K562 (cell line): ENCODE measurements around the gene KLHDC7A. TPM values are rescaled to one million over a fixed set of nuclear protein-coding genes. Genes with fewer than 3 reads are reported as not detected.
A peak's percentile ranks its signal among the peaks of the same experiment; 100 is the strongest.

ENCODE experiments used
- ARNT ChIP-seq, 2 experiments: fragments of 450-650 bp; IDR thresholded peaks; 2 replicates each; pipeline ENCODE4 v1.6.1; 2016; ENCODE audit warnings: mild to moderate bottlenecking in 1 of 2
- BACH1 ChIP-seq: fragments of 200-800 bp; sonication (Bioruptor generic); IDR thresholded peaks from 2 replicates; pipeline ENCODE4 v1.6.1; 2016; ENCODE audit warnings: missing genetic modification characterization, missing compliant biosample characterization
- BRF1 ChIP-seq: IDR thresholded peaks from 3 replicates; pipeline ENCODE4 v1.6.1; 2011; ENCODE audit warnings: borderline replicate concordance, mild to moderate bottlenecking; ENCODE audit not compliant: insufficient read length; ENCODE audit errors: extremely low read depth
- CBX1 ChIP-seq: sonication (generic); IDR thresholded peaks from 2 replicates; pipeline ENCODE4 v1.6.1; 2016; ENCODE audit warnings: antibody characterized with exemption, low read depth, mild to moderate bottlenecking
- HDAC2 ChIP-seq: fragments of 450-650 bp; IDR thresholded peaks from 2 replicates; pipeline ENCODE4 v1.6.1; 2016; ENCODE audit warnings: mild to moderate bottlenecking
- HNRNPUL1 ChIP-seq: fragments of 200-400 bp; formaldehyde crosslinking; IDR thresholded peaks from 2 replicates; pipeline ENCODE4 v1.6.1; 2017; ENCODE audit warnings: low read length
- KLF10 ChIP-seq: fragments of 250-450 bp; sonication (Bioruptor Pico); IDR thresholded peaks from 2 replicates; pipeline ENCODE4 v1.6.1; 2021; ENCODE audit warnings: matching md5 sums
- MEIS2 ChIP-seq: fragments of 450-650 bp; IDR thresholded peaks from 2 replicates; pipeline ENCODE4 v1.6.1; 2014; ENCODE audit warnings: mild to moderate bottlenecking; ENCODE audit not compliant: partially characterized antibody
- NFXL1 ChIP-seq: fragments of 450-650 bp; formaldehyde crosslinking; IDR thresholded peaks from 2 replicates; pipeline ENCODE4 v1.4.0; 2021; ENCODE audit warnings: mild to moderate bottlenecking
- NR2C2 ChIP-seq, 2 experiments: fragments of 200-800 bp in 1 of 2; sonication (Bioruptor generic) in 1 of 2; sonication (generic) in 1 of 2; formaldehyde crosslinking in 1 of 2; IDR thresholded peaks; 2 replicates each; pipeline versions ENCODE4 v1.6.1 to v1.8.0; 2016 to 2022; ENCODE audit warnings: mild to moderate bottlenecking in 1 of 2, missing compliant biosample characterization in 1 of 2, missing genetic modification characterization in 1 of 2, missing genetic modification reagents in 1 of 2
- POLR3A ChIP-seq: IDR thresholded peaks from 2 replicates; pipeline ENCODE4 v1.6.1; 2011; ENCODE audit warnings: borderline replicate concordance, mild to moderate bottlenecking, moderate library complexity; ENCODE audit not compliant: insufficient read length, insufficient read depth; ENCODE audit errors: extremely low read depth
- RBM15 ChIP-seq: fragments of 200-400 bp; formaldehyde crosslinking; IDR thresholded peaks from 2 replicates; pipeline ENCODE4 v1.6.1; 2018; ENCODE audit warnings: mild to moderate bottlenecking, low read length, moderate library complexity; ENCODE audit not compliant: insufficient read depth
- RBM25 ChIP-seq: fragments of 200-400 bp; formaldehyde crosslinking; IDR thresholded peaks from 2 replicates; pipeline ENCODE4 v1.6.1; 2018; ENCODE audit warnings: low read length, low read depth, moderate library complexity; ENCODE audit not compliant: severe bottlenecking
- RCOR1 ChIP-seq, 2 experiments: IDR thresholded peaks; 2 replicates each; pipeline ENCODE4 v1.6.1; 2012; ENCODE audit warnings: low read depth in 2 of 2, low read length in 2 of 2, borderline replicate concordance in 1 of 2, improper control_type of control experiment in 1 of 2
- SMAD3 ChIP-seq: fragments of 450-650 bp; formaldehyde crosslinking; conservative IDR thresholded peaks from 2 replicates; pipeline ENCODE4 v1.4.0; 2020; ENCODE audit warnings: mild to moderate bottlenecking
- SRSF7 ChIP-seq: fragments of 200-400 bp; formaldehyde crosslinking; optimal IDR thresholded peaks from 2 replicates; pipeline ENCODE3; 2017; ENCODE audit warnings: mild to moderate bottlenecking, low read depth, low read length
- TAF7 ChIP-seq: fragments of 450-650 bp; IDR thresholded peaks from 2 replicates; pipeline ENCODE4 v1.6.1; 2016; ENCODE audit warnings: missing genetic modification characterization, missing compliant biosample characterization
- YY1 ChIP-seq, 3 experiments: IDR thresholded peaks; 2 replicates each; pipeline ENCODE4 v1.6.1; 2011; ENCODE audit warnings: low read length in 2 of 3, mild to moderate bottlenecking in 2 of 3, moderate library complexity in 2 of 3, borderline replicate concordance in 1 of 3, control low read depth in 1 of 3, low read depth in 1 of 3; ENCODE audit not compliant: insufficient read depth in 3 of 3, insufficient replicate concordance in 2 of 3, control insufficient read depth in 1 of 3, insufficient read length in 1 of 3; ENCODE audit errors: extremely low read depth in 1 of 3
- ZBTB1 ChIP-seq: sonication (generic); formaldehyde crosslinking; IDR thresholded peaks from 2 replicates; pipeline ENCODE4 v1.8.1; 2023; ENCODE audit warnings: missing genetic modification reagents, low read depth, mild to moderate bottlenecking, borderline replicate concordance
- ZNF23 ChIP-seq: fragments of 250-450 bp; sonication (Bioruptor Pico); IDR thresholded peaks from 2 replicates; pipeline ENCODE4 v1.4.0; 2020; ENCODE audit warnings: mild to moderate bottlenecking
- ZNF232 ChIP-seq: sonication (generic); formaldehyde crosslinking; IDR thresholded peaks from 2 replicates; pipeline ENCODE4 v1.8.0; 2022; ENCODE audit warnings: mild to moderate bottlenecking, missing genetic modification reagents
- ZNF263 ChIP-seq: sonication (generic); formaldehyde crosslinking; IDR thresholded peaks from 2 replicates; pipeline ENCODE4 v1.8.0; 2022; ENCODE audit warnings: mild to moderate bottlenecking, missing genetic modification reagents, borderline replicate concordance
- ZNF561 ChIP-seq: fragments of 450-650 bp; formaldehyde crosslinking; conservative IDR thresholded peaks from 2 replicates; pipeline ENCODE4 v1.4.0; 2020; ENCODE audit warnings: mild to moderate bottlenecking, moderate library complexity
- ZSCAN29 ChIP-seq: fragments of 450-650 bp; IDR thresholded peaks from 2 replicates; pipeline ENCODE4 v1.6.1; 2017
- polyA plus RNA-seq, 8 experiments: library from polyadenylated mRNA; depleted of rRNA in 4 of 8; stranded (reverse) in 5 of 8; unstranded in 3 of 8; fragments of >200 nt; fragmentation: Nextera tagmentation in 2 of 8; fragmentation: Illumina TruSeq in 1 of 8; extraction: Ambion mirVana in 2 of 8; extraction: Trizol in 1 of 8; gene quantifications; 2 replicates each; pipeline versions ENCODE4 v1.2.1 to v1.2.3, GENCODE V29; 2011 to 2014; ENCODE audit warnings: inconsistent platforms in 1 of 8, missing spikeins in 1 of 8
- total RNA-seq, 7 experiments: library from RNA; depleted of rRNA in 6 of 7; stranded (reverse); fragments of >200 nt in 6 of 7; fragmentation: Illumina TruSeq in 2 of 7; extraction: Trizol in 2 of 7; gene quantifications; 2 replicates each; pipeline versions ENCODE4 v1.2.1 to v1.2.3, GENCODE V29; 2011 to 2021; ENCODE audit warnings: low replicate concordance in 1 of 7
- TF ChIP-seq, protein P1 (sequence below): sonication (generic); formaldehyde crosslinking; IDR thresholded peaks from 2 replicates; pipeline ENCODE4 v1.8.0; 2023; ENCODE audit warnings: mild to moderate bottlenecking, missing genetic modification reagents

Gene KLHDC7A
- total and polyA plus RNA-seq, 9 of the 15 experiments (the other 6 are each of a cell fraction or from before 2014, with no cell fraction given), result 0.01 to 0.02 (median 0.01) TPM; not detected in 6

DNA sequence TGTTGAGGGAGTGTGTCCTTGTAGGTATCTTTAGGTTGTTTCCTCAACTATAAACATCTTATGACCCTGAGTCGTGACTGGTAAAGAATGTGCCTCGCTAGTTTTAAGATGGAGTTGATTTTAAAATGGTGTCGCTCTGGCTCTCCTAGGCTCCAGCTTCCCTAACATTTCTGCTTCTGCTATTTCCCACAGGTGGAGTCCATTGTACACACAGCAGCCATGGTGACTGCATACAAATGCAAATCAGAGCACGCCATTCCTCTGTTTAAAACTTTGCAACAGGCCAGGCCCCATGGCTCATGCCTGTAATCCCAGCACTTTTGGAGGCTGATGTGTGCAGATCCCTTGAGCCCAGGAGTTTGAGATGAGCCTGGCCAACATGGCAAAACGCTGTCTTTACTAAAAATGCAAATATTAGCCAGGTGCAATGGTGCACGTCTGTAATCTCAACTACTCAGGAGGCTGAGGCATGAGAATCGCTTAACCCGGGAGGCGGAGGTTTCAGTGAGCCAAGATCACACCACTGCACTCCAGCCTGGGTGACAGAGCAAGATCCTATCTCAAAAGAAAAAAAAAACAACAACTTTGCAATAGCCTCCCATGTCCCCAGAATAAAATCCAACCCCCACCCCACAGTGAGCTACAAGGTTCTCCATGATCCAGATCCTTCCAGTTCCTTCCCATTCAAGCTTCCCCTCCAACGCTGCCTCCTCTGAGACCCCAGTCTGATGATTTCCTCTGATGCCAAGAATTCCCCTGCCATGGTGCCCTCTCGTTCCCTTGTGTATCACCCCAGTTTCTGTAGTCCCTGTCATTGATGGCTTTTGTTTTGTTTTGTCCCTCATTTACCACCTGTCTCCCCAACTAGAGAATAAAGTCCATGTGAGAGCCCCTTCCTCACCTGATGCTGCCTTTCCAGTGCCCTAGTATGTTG lies 36.9 kb upstream of the KLHDC7A start (continued):
- TF ChIP-seq TAF7 (tag), result peak; percentile 45; the same call in 1 of the 2 replicates
- TF ChIP-seq KLF10, result no peak
- TF ChIP-seq BACH1 (tag), result peak; percentile 84
- TF ChIP-seq ZSCAN29, result no peak
- no peak for TF ChIP-seq ARNT (IDR thresholded peaks at IDR 0.05)
- TF ChIP-seq ZNF232 (CRISPR knock-in tag), result no peak
- TF ChIP-seq ZNF263 (CRISPR knock-in tag), result no peak
- 0 out of 2 replicates have a peak, but pooled peaks have one; percentile 16 for TF ChIP-seq NFXL1 (CRISPR knock-in tag)
- no peak for TF ChIP-seq ZBTB1 (CRISPR knock-in tag)
- no peak for TF ChIP-seq BRF1
- TF ChIP-seq MEIS2, result no peak
- TF ChIP-seq NR2C2 (CRISPR knock-in tag; IDR thresholded peaks at IDR 0.05), result no peak
- TF ChIP-seq NR2C2 (tag; IDR thresholded peaks at IDR 0.05), result peak; percentile 25; the same call in 1 of the 2 replicates
- TF ChIP-seq SMAD3 (CRISPR knock-in tag), result peak; percentile 83
- TF ChIP-seq ZNF561 (CRISPR knock-in tag), result no peak
- peak; percentile 40; the same call in 1 of the 2 replicates for TF ChIP-seq ZNF23 (CRISPR knock-in tag)
- no peak for TF ChIP-seq HNRNPUL1
- TF ChIP-seq YY1 (IDR thresholded peaks at IDR 0.05; ENCODE audit: borderline replicate concordance in 1 of 3, control insufficient read depth in 1 of 3, extremely low read depth in 1 of 3, insufficient read depth in 3 of 3, insufficient read length in 1 of 3, insufficient replicate concordance in 2 of 3, low read depth in 1 of 3, low read length in 2 of 3), result no peak
- TF ChIP-seq CBX1, result no peak
- TF ChIP-seq HDAC2, result 0 out of 2 replicates have a peak, but pooled peaks have one; percentile 60
- TF ChIP-seq, protein P1, sequence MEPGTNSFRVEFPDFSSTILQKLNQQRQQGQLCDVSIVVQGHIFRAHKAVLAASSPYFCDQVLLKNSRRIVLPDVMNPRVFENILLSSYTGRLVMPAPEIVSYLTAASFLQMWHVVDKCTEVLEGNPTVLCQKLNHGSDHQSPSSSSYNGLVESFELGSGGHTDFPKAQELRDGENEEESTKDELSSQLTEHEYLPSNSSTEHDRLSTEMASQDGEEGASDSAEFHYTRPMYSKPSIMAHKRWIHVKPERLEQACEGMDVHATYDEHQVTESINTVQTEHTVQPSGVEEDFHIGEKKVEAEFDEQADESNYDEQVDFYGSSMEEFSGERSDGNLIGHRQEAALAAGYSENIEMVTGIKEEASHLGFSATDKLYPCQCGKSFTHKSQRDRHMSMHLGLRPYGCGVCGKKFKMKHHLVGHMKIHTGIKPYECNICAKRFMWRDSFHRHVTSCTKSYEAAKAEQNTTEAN, result no peak
- no peak for TF ChIP-seq SRSF7
- TF ChIP-seq POLR3A, result no peak
- peak in 1 of 2 experiments; percentile 67; a peak in 2 of 4 replicates for TF ChIP-seq RCOR1 (IDR thresholded peaks at IDR 0.05; ENCODE audit: borderline replicate concordance in 1 of 2, low read depth in 2 of 2, low read length in 2 of 2)
- no peak for TF ChIP-seq RBM15
- no peak for TF ChIP-seq RBM25
